ENCODE measurements around the gene PHLDB3.

GRCh38 chr19:43441716-43442115 is 62.8 kb downstream of the PHLDB3 start:
- TF ChIP-seq CTCF (IDR thresholded peaks at IDR 0.05; ENCODE audit: insufficient read depth, low read length), result no peak
- no peak for TF ChIP-seq GABPA (IDR thresholded peaks at IDR 0.05; ENCODE audit: low read depth)
- TF ChIP-seq POLR2AphosphoS5 (IDR thresholded peaks at IDR 0.05; ENCODE audit: low read depth), result no peak
- TF ChIP-seq, protein P1, sequence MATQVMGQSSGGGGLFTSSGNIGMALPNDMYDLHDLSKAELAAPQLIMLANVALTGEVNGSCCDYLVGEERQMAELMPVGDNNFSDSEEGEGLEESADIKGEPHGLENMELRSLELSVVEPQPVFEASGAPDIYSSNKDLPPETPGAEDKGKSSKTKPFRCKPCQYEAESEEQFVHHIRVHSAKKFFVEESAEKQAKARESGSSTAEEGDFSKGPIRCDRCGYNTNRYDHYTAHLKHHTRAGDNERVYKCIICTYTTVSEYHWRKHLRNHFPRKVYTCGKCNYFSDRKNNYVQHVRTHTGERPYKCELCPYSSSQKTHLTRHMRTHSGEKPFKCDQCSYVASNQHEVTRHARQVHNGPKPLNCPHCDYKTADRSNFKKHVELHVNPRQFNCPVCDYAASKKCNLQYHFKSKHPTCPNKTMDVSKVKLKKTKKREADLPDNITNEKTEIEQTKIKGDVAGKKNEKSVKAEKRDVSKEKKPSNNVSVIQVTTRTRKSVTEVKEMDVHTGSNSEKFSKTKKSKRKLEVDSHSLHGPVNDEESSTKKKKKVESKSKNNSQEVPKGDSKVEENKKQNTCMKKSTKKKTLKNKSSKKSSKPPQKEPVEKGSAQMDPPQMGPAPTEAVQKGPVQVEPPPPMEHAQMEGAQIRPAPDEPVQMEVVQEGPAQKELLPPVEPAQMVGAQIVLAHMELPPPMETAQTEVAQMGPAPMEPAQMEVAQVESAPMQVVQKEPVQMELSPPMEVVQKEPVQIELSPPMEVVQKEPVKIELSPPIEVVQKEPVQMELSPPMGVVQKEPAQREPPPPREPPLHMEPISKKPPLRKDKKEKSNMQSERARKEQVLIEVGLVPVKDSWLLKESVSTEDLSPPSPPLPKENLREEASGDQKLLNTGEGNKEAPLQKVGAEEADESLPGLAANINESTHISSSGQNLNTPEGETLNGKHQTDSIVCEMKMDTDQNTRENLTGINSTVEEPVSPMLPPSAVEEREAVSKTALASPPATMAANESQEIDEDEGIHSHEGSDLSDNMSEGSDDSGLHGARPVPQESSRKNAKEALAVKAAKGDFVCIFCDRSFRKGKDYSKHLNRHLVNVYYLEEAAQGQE (IDR thresholded peaks at IDR 0.05; ENCODE audit: insufficient replicate concordance, low read depth), result no peak

Data from HL-60 (cell line).